ENCODE measurements around the gene HSPA12B.
A peak's percentile ranks its signal among the peaks of the same experiment; 100 is the strongest.

- TF ChIP-seq EP300 (IDR thresholded peaks at IDR 0.05; ENCODE audit: borderline replicate concordance) (no peak), RAD21 (IDR thresholded peaks at IDR 0.05; ENCODE audit: low read depth) (peak; percentile 73), FOXM1 (IDR thresholded peaks at IDR 0.05; ENCODE audit: borderline replicate concordance, low read depth) (no peak), CEBPB (IDR thresholded peaks at IDR 0.05) (no peak), ZBTB7A (IDR thresholded peaks at IDR 0.05; ENCODE audit: low read depth) (no peak), TAF1 (IDR thresholded peaks at IDR 0.05; ENCODE audit: low read depth) (peak; percentile 25; the same call in 1 of the 2 replicates), YY1 (IDR thresholded peaks at IDR 0.05; ENCODE audit: low read depth) (no peak), TEAD4 (IDR thresholded peaks at IDR 0.05) (peak; percentile 52), TCF12 (IDR thresholded peaks at IDR 0.05; ENCODE audit: low read depth) (no peak), CREB1 (IDR thresholded peaks at IDR 0.05; ENCODE audit: low read depth) (no peak), USF1 (IDR thresholded peaks at IDR 0.05) (no peak), EGR1 (IDR thresholded peaks at IDR 0.05) (no peak)
- TF ChIP-seq, protein P1, sequence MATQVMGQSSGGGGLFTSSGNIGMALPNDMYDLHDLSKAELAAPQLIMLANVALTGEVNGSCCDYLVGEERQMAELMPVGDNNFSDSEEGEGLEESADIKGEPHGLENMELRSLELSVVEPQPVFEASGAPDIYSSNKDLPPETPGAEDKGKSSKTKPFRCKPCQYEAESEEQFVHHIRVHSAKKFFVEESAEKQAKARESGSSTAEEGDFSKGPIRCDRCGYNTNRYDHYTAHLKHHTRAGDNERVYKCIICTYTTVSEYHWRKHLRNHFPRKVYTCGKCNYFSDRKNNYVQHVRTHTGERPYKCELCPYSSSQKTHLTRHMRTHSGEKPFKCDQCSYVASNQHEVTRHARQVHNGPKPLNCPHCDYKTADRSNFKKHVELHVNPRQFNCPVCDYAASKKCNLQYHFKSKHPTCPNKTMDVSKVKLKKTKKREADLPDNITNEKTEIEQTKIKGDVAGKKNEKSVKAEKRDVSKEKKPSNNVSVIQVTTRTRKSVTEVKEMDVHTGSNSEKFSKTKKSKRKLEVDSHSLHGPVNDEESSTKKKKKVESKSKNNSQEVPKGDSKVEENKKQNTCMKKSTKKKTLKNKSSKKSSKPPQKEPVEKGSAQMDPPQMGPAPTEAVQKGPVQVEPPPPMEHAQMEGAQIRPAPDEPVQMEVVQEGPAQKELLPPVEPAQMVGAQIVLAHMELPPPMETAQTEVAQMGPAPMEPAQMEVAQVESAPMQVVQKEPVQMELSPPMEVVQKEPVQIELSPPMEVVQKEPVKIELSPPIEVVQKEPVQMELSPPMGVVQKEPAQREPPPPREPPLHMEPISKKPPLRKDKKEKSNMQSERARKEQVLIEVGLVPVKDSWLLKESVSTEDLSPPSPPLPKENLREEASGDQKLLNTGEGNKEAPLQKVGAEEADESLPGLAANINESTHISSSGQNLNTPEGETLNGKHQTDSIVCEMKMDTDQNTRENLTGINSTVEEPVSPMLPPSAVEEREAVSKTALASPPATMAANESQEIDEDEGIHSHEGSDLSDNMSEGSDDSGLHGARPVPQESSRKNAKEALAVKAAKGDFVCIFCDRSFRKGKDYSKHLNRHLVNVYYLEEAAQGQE (IDR thresholded peaks at IDR 0.05; ENCODE audit: low read depth) = peak; percentile 60
- TF ChIP-seq, protein P2, sequence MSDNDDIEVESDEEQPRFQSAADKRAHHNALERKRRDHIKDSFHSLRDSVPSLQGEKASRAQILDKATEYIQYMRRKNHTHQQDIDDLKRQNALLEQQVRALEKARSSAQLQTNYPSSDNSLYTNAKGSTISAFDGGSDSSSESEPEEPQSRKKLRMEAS (IDR thresholded peaks at IDR 0.05) = peak; percentile 16; the same call in 1 of the 2 replicates
These were observed 54.3 kb downstream of the HSPA12B start, which contains the start of gene CENPB for GRCh38 chr20:3786665-3787323.
